ENCODE data around the gene PHF2.

PHF2 gene

GRCh38 chr9:93634311-93635185 is 58.2 kb downstream of the PHF2 start:
- DNase-seq, result no peak

- no peak for DNase-seq
Observed at GRCh38 chr9:93635186-93636107, 59.1 kb downstream of the PHF2 start.

- no peak for DNase-seq
Observed at GRCh38 chr9:93636172-93636661, 59.8 kb downstream of the PHF2 start.

GRCh38 chr9:93636667-93637066 is 60.3 kb downstream of the PHF2 start:
- DNase-seq, result no peak

- DNase-seq, result no peak
Observed at GRCh38 chr9:93637886-93638285, 61.5 kb downstream of the PHF2 start.

GRCh38 chr9:93640027-93640426 is 63.6 kb downstream of the PHF2 start:
- DNase-seq, result no peak

- no peak for DNase-seq
Observed at GRCh38 chr9:93642961-93643360, 66.6 kb downstream of the PHF2 start.

GRCh38 chr9:93644397-93645088 is 68.2 kb downstream of the PHF2 start:
- DNase-seq, result no peak

- no peak for DNase-seq
Observed at GRCh38 chr9:93645149-93645889, 68.9 kb downstream of the PHF2 start.

GRCh38 chr9:93645921-93646639 is 69.7 kb downstream of the PHF2 start:
- DNase-seq, result no peak

GRCh38 chr9:93646640-93647178 is 70.3 kb downstream of the PHF2 start:
- DNase-seq, result no peak

- no peak for DNase-seq
Observed at GRCh38 chr9:93648181-93648580, 71.8 kb downstream of the PHF2 start.

- no peak for DNase-seq
Observed at GRCh38 chr9:93648836-93649235, 72.5 kb downstream of the PHF2 start.

GRCh38 chr9:93649610-93650261 is 73.4 kb downstream of the PHF2 start:
- DNase-seq, result no peak

- no peak for DNase-seq
Observed at GRCh38 chr9:93650448-93650847, 74.1 kb downstream of the PHF2 start.

GRCh38 chr9:93651521-93651950 is 75.2 kb downstream of the PHF2 start:
- DNase-seq, result no peak

- no peak for DNase-seq
Observed at GRCh38 chr9:93652604-93653592, 76.5 kb downstream of the PHF2 start.

- DNase-seq, result no peak
Observed at GRCh38 chr9:93653760-93654159, 77.4 kb downstream of the PHF2 start.

GRCh38 chr9:93654351-93654961 is 78.1 kb downstream of the PHF2 start:
- no peak for DNase-seq
